Loucy (cell line): Measurements from ENCODE around the gene CMC2.

Experiments
- H2AFZ ChIP-seq: fragments of 200-600 bp; sonication (generic); 2 replicates; pipeline ENCODE4 v1.6.0; 2016; ENCODE audit warnings: antibody characterized with exemption, mild to moderate bottlenecking, low read length, moderate library complexity
- H3F3A ChIP-seq: fragments of 200-600 bp; 2 replicates; pipeline ENCODE4 v1.6.0; 2016; ENCODE audit warnings: antibody characterized with exemption, low read depth, mild to moderate bottlenecking
- H3K27me3 ChIP-seq: fragments of 200-600 bp; sonication (generic); 2 replicates; pipeline ENCODE4 v1.6.1; 2014; ENCODE audit warnings: low read length, mild to moderate bottlenecking; ENCODE audit not compliant: insufficient read depth, poor library complexity, severe bottlenecking
- H3K36me3 ChIP-seq: fragments of 200-600 bp; sonication (generic); 2 replicates; pipeline ENCODE4 v1.6.1; 2016; ENCODE audit warnings: low read length; ENCODE audit not compliant: insufficient read depth
- H3K4me1 ChIP-seq: fragments of 200-600 bp; sonication (generic); 2 replicates; pipeline ENCODE4 v1.5.1; 2014; ENCODE audit warnings: low read length, mild to moderate bottlenecking; ENCODE audit not compliant: insufficient read depth, poor library complexity, severe bottlenecking
- H3K4me2 ChIP-seq: fragments of 200-600 bp; sonication (generic); 2 replicates; pipeline ENCODE4 v1.6.0; 2014; ENCODE audit warnings: antibody characterized with exemption, low read length, low read depth, mild to moderate bottlenecking; ENCODE audit not compliant: poor library complexity, severe bottlenecking
- H3K4me3 ChIP-seq: fragments of 200-600 bp; sonication (generic); 2 replicates; pipeline ENCODE4 v1.5.1; 2014; ENCODE audit warnings: low read length, mild to moderate bottlenecking, mixed read lengths; ENCODE audit not compliant: poor library complexity, severe bottlenecking
- H3K79me2 ChIP-seq: fragments of 200-600 bp; sonication (generic); 2 replicates; pipeline ENCODE4 v1.6.1; 2014; ENCODE audit warnings: low read length; ENCODE audit not compliant: insufficient read depth
- H3K9ac ChIP-seq: fragments of 200-600 bp; sonication (generic); 2 replicates; pipeline ENCODE4 v1.6.0; 2014; ENCODE audit warnings: mild to moderate bottlenecking, low read depth, low read length, moderate library complexity; ENCODE audit not compliant: poor library complexity, severe bottlenecking
- H3K9me2 ChIP-seq: fragments of 200-600 bp; sonication (generic); replicated peaks from 2 replicates; pipeline ENCODE4 v1.6.1; 2016; ENCODE audit warnings: low read depth, low read length, mixed read lengths
- H3K9me3 ChIP-seq: fragments of 200-600 bp; sonication (generic); 2 replicates; pipeline ENCODE4 v1.6.1; 2014; ENCODE audit warnings: mild to moderate bottlenecking, antibody characterized with exemption, low read length, low read depth; ENCODE audit not compliant: insufficient read depth
- H4K20me1 ChIP-seq: fragments of 200-600 bp; sonication (generic); 2 replicates; pipeline ENCODE4 v1.6.0; 2014; ENCODE audit warnings: antibody characterized with exemption, low read length, mild to moderate bottlenecking; ENCODE audit not compliant: insufficient read depth, poor library complexity, severe bottlenecking
- CTCF ChIP-seq: fragments of 200-600 bp; sonication (generic); conservative IDR thresholded peaks from 2 replicates; pipeline ENCODE4 v1.5.1; 2014; ENCODE audit warnings: mild to moderate bottlenecking, antibody characterized with exemption, low read length
- EZH2phosphoT487 ChIP-seq: fragments of 200-600 bp; IDR thresholded peaks from 2 replicates; pipeline ENCODE4 v1.6.1; 2018; ENCODE audit warnings: antibody characterized with exemption, mild to moderate bottlenecking, moderate library complexity, borderline replicate concordance

Gene CMC2

GRCh38 chr16:80948886-80949493 lies 57.7 kb downstream of the CMC2 start:
- no peaks in the 10 kb centered on the region for H4K20me1 ChIP-seq
- TF ChIP-seq CTCF (peak; percentile 64), EZH2phosphoT487 (no peak)
- H3F3A ChIP-seq, result no peaks in the 10 kb centered on the region
- no peaks in the 10 kb centered on the region for H3K9me2 ChIP-seq
- no peak overlapping the region for H3K9ac ChIP-seq
- no peaks in the 10 kb centered on the region for H3K36me3 ChIP-seq
- H3K79me2 ChIP-seq, result no peaks in the 10 kb centered on the region
- H3K4me1 ChIP-seq, result no peaks in the 10 kb centered on the region
- H2AFZ ChIP-seq, result no peak overlapping the region
- H3K4me3 ChIP-seq, result no peak overlapping the region
- no peak overlapping the region for H3K4me2 ChIP-seq
- H3K27me3 ChIP-seq, result no peaks in the 10 kb centered on the region
- no peaks in the 10 kb centered on the region for H3K9me3 ChIP-seq

- no peaks in the 10 kb centered on the region for H3F3A ChIP-seq
- H3K79me2 ChIP-seq, result no peaks in the 10 kb centered on the region
- no peak overlapping the region for H3K4me3 ChIP-seq
- H3K9me3 ChIP-seq, result no peaks in the 10 kb centered on the region
- H3K27me3 ChIP-seq, result no peaks in the 10 kb centered on the region
- no peak overlapping the region for H2AFZ ChIP-seq
- H3K4me1 ChIP-seq, result no peaks in the 10 kb centered on the region
- no peaks in the 10 kb centered on the region for H4K20me1 ChIP-seq
- H3K36me3 ChIP-seq, result no peaks in the 10 kb centered on the region
- H3K4me2 ChIP-seq, result no peak overlapping the region
- TF ChIP-seq EZH2phosphoT487, result no peak
- no peak for TF ChIP-seq CTCF
- H3K9me2 ChIP-seq, result no peaks in the 10 kb centered on the region
- H3K9ac ChIP-seq, result no peak overlapping the region
Observed at GRCh38 chr16:80947708-80948625, 58.7 kb downstream of the CMC2 start.

GRCh38 chr16:80947239-80947638 lies 59.4 kb downstream of the CMC2 start:
- H3K4me3 ChIP-seq, result no peak overlapping the region

More at GRCh38 chr16:80947239-80947638, 59.4 kb downstream of the CMC2 start:
- no peak overlapping the region for H3K9ac ChIP-seq
- no peaks in the 10 kb centered on the region for H3K79me2 ChIP-seq
- no peaks in the 10 kb centered on the region for H4K20me1 ChIP-seq
- no peaks in the 10 kb centered on the region for H3K4me1 ChIP-seq
- no peaks in the 10 kb centered on the region for H3K36me3 ChIP-seq
- TF ChIP-seq CTCF, result no peak
- TF ChIP-seq EZH2phosphoT487, result no peak
- no peaks in the 10 kb centered on the region for H3F3A ChIP-seq
- H3K27me3 ChIP-seq, result no peaks in the 10 kb centered on the region
- no peaks in the 10 kb centered on the region for H3K9me3 ChIP-seq
- no peak overlapping the region for H2AFZ ChIP-seq
- no peaks in the 10 kb centered on the region for H3K9me2 ChIP-seq
- H3K4me2 ChIP-seq, result no peak overlapping the region
